HG03108 (cell line): ENCODE measurements around the gene NFIC.
"Not testable (repeated sequence)": the region's sequence is repeated elsewhere in the genome, so short reads cannot be mapped to it uniquely, and the experiment has no call there.

Experiments
- ATAC-seq: cut with Tn5 transposase; IDR thresholded peaks from one replicate; pipeline ENCODE4 v1.9.1; 2021; ENCODE audit warnings: moderate library complexity; ENCODE audit not compliant: unreplicated experiment

NFIC gene

DNA sequence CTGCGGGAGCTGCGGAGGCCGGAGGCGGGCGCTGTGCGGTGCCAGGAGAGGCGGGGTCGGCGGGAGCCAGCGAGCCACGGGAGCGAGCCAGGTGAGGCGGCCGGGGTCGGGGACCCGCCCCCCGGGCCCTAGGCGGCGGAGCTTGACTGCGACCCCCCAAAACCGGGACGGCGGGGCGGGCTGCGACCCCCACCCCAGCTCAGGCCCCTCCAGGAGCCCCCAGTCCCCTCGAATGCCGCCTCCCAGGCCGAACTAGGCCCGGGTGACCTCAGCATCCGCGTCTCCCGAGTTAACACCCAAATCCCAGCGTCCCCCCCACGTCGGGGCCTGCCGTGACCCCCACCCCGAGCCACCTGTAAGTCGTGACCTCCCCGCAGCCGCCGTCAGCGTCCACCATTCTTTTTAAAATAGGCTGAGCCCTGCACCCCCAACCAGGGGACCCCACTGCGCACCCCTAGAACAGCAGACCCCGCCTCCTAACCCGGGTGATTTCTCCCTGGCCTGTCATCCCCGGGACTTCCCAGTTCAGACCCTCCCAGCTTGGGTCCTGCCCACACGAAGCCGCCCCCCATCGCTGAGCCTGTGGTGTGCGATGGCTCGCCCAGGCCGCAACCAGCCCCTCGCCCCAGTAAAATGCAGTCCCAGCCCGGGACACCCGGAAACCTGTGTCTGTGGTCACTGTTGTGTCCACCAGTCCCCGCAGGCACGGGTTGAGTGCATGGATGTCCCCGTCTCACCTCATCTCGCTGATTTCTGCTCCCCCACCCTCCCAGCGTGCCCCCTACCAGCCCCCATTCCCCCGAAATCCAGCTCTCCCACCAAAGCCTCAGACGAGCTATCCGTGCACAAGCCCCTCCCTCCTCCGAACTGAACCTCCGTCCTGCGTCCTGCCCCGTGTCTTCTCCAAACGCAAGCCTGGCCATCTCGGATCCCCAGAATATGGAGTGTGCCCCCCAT, 140.3 kb downstream of the NFIC start:
- peak; percentile 8 for ATAC-seq

DNA sequence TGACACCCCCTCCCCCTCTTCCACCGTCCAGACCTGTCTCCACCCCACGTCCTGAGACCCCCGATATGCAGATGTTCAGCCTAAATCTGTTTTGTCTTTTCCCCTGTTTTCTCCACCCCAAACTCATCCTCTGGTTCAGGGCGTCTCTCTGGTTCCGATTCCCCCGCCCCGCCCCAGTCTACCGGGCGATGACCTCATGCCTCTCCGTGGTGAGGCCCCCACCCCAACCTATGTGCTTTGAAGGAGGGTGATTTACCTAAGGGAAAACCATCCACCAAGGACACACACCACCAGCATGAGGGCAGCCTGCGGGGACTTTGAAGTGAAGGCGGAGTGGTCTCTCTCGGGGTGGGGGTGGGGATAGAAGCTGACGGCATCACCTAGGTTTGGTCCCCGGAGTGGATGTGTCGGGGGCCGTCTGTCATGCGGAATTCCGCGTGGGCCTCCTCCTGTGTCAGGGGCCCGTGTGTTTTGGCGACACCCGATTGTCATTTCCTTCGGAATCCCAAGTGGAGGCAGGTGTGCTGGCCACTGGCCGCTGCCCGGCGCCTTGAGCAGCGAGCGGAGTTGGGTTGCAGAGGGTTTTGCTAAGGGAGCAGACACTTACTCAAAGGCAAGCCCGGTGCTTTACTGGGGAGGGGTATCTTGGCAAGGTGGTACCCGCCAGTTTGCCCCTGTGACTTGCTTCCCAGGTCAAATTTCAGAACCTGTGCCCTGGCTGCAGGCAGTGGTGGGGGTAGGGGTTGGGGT, 141.2 kb downstream of the NFIC start:
- ATAC-seq, result no peak

DNA sequence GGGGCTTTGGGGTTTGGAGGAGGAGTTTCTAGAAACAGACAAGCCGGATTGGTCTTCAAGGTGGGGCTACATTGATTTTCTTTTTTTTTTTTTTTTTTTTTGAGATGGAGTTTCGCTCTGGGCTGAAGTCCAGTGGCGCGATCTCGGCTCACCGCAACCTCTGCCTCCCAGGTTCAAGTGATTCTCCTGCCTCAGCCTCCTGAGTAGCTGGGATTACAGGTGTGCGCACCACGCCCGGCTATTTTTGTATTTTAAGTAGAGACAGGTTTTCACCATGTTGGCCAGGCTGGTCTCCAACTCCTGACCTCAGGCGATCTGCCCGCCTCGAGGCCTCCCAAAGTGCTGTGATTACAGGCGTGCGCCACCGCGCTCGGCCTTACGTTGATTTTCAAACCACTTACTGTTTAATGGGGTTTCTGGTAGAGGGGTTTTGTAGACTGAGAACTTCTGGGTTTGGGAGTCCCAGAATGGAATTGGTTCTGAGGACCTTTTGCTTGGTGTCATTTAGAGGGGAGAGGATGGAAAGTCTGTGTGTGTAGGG, 141.8 kb downstream of the NFIC start:
- not testable (repeated sequence) for ATAC-seq

DNA sequence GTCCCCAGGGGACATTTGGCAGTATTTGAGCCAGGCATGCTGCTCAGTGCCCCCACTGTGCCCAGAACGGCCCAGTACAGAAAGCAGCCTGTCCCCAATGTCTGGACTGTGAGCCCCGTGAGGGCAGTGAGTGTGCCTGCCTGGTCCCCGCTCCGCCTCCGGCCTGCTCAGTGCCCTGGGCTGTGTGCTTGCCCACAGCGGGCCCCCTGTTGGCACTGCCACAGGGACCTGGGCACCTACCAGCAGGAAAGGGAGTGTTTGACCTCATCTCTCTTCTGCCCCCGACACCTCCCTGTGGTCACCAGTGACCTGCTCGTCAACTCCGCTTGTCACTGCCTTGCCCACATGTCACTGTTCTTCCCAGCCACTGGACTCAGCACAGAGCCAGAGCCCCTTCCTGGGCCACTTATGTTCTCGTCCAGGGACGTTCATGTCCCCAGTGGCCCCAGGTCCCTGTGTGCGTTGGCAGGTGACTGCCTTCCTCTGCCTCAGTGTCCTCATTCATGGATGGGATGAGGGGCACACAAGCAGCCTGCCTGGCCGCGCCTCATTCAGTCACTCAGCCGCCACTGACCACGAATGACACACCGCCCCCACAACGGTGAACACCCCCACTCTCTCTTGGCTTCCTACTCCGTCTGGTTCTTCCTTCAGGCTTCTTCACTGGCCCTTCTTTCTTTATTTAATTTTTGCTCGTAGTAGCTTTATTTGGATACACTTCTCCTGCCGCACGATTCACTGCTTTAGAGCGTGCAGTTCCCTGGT, 142.6 kb downstream of the NFIC start:
- no peak for ATAC-seq

DNA sequence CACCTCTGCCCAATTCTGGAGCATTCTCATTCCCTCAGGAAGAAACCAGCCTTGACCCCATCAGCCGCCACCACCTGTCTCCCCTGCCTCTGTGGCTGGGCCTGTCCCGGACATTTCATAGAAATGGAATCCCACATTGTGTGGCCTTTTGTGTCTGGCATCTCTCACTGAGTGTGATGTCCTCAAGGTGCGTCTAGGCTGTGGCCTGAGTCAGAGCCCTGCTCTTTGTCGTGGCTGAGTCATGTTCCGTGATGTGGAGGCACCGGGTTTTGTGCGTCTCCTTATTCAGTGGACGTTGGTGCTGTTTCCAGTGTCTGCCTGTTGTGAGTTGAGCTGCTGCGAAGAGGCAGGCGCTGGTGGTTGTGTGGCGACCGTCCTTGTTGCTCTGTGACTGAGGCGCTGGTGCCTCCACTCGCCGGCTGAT, 143.2 kb downstream of the NFIC start:
- ATAC-seq, result no peak

DNA sequence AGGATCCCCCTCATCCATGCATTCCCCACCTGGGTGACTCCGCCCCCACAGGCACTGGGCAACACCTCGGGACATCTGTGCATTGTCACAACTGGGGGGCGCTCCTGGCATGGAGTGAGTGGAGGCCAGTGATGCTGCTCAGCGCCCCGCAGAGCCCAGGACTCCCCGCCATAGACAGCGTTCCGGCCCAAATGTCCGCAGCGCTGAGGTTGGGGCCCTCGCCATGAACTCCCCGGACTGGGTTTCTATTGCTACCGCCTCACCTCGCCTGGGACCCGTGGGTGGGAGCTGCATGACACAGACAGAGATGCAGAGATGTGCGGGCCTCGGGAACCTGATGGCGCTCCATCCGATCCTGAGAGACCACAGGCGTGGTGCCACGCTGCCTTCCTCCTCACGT, 144.3 kb downstream of the NFIC start:
- ATAC-seq, result no peak

DNA sequence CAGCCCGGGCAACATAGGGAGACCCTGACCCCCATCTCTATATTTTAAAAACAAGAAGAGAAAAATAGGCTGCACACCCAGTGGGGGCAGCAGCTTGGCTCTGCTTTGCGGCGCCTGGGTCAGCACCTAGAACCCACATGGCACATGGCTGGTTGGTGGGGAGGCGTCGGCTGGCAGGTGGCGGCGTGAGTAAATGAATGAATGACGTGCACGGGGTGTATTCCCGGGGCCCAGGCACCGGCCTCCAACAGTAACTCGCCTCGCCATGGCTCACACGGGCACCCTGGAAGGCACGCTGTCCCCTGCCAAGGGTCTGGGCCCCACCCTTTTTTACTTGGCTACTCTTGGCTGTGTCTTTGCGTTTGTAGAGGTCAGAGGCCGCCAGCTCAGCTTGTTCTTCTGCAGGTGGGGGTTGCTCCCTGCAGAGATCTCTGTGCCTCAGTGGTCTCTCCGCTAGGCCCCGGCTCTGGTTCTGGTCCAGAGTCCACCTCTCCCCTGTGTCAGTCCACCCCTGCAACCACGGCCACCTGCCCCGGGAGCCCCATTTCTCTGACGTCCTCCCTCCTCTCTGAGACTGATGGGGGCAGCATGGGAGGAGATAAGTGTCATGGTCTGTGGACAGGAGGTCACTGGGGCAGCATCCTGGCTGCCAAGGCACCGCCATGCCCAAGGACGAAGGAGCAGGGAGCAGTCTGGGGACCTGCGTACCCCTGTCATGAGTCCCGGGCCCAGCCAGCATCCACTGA, 145.3 kb downstream of the NFIC start:
- ATAC-seq, result no peak

DNA sequence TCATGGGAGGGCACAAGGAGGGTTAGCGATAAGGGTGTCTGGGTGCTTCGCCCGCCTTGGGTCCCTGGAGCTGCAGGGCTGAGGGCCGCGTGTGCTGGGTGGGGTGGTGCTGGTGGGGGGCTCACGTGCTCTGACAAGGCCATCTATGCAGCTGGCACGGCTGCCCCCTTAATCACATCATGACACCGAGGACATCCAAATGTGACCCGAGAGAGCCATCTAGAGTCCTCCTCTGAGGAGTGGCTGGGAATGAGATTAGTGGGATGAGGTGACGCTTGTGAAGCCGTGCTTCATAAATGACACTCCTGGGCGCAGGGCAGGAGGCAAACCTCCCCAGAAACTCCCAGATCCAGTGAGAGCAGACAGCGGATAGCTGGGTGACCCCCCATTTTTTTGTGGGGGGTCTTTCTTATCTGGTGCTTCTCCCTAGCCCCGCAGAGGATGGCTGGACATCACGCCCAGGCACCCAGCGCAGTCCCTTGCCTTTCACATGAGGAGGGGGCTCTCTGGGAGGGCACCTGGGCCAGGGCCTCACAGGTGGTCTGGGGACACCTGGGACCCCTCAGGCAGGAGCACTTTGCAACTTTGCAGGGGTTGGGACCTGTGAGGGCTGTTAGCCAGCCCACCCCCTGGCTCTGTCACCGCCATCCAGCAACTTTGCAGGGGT, 146.3 kb downstream of the NFIC start:
- ATAC-seq, result no peak

DNA sequence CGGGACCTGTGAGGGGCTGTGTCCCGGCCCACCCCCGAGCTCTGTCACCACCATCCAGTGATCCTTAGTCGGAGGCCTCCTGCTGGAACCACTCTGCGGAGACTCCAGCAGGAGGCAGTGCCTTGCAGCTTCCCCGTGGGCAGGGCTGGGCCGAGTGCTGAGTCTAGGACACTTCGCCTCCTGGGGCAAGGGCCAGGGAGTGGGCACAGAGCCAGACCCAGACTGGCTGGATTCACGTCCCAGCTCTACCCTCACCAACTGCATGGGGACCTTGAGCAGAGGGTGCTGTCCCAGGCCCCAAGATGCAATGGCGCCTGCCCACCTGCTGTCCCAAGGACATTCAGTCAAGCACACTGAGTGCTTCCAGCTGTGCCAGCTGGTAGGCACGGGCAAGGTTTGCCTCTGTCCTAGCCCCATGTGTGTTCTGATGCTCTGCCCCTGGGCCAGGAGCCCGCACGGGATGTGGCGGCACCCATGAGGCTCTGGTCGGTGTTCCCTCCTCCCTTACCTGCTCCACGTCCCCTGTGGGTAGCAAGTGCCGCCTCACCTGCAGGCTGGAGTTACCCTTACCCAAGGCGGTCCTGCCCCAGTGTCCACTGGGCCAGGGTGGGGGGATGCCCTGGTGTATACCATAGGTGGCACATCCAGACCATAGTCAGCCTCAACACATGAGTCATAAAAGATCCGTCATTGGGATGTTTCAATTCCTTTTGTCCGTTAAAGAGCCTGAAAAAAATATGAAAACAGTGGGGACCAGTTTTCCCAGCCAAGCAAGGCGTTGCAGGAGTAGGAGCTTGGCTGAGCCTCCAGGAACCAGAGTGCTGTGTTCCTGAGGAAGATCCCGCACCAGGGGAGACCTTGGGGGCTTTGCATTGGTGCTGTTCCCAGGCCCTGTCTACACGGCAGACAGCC, 147.1 kb downstream of the NFIC start:
- no peak for ATAC-seq

DNA sequence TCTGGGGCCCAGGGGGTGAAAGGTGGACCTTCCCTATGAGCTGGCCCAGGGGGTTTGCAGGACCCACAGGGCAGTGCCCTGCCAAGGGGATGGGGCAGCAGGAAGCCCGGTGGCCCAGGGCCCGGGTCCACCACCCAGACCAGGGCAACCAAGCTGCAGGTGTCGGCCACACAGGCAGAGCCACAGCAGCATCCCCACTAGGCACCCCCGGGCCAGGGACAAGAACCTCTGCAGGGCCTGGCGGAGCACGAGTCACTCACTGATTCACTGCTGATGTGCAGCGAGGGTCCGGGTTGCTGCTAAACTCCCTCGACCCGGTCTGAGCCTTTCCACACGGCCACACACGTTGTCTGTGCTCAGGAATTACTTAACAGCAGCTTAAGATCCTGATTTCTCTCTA, 148.5 kb downstream of the NFIC start:
- no peak for ATAC-seq

DNA sequence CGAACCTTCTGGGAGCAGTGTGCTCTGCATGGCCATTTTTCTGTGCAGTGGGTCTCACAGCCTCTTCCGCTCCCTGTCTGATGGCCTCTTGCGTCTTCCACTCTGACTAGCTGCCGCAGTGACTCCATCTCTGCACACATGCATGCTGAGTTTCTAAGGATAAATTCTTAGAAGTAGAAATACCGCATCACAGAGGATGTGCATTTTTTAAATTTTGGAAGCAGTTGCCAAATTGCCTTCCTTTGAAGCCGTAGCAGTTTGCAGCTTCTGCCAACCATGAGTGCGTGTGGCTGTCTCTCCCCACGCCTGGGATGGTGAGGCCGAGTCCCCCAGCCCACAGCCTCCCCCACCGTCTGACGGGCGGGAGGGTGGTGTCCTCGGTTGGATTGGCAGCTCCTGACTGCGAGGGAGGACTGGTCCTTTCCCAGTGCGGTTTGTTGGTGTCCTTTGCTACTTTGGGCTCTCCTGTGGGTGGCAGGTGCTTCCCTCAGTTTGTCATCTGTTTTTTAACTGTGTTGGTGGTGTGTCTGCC, 149.6 kb downstream of the NFIC start:
- no peak for ATAC-seq

DNA sequence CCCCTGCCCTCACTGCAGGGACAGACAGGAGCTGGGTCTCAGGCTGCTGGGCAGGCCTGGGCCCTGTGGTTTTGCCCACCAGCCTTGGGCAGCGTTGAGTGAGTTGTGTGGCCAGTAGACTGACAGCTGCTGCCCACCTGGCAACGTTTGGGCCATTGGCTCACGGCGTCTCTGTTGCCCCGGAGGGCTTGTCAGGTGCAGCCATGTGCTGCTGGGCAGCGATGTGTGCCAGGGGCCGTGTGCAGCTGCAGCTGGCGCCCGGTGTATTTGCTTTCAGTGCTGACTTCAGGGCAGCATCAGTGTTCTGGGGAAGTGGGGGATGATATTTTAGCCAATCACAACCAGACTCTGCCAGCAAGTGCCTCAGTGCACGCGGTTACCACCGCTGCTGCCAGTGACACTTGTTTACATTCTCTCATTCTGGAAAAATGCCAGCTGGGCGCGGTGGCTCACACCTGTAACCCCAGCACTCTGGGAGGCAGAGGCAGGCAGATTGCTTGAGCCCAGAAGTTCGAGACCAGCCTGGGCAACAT, 150.4 kb downstream of the NFIC start:
- no peak for ATAC-seq

DNA sequence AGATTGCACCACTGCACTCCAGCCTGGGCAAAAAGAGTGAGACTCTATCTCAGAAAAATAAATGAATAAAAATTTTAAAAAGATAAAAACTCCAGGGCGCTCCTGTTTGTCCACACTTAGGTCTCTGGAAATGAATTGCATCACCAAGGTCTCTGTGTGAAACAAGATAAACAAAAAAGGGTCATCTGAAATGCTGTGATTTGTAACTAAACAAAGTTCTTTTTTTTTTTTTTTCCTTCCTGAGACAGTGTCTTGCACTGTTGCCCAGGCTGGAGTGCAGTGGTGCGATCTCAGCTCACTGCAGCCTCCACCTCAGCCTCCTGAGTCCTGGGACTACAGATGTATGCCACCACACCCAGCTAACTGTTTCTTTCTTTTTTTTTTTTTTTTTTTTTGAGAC, 151.3 kb downstream of the NFIC start:
- ATAC-seq, result no peak

DNA sequence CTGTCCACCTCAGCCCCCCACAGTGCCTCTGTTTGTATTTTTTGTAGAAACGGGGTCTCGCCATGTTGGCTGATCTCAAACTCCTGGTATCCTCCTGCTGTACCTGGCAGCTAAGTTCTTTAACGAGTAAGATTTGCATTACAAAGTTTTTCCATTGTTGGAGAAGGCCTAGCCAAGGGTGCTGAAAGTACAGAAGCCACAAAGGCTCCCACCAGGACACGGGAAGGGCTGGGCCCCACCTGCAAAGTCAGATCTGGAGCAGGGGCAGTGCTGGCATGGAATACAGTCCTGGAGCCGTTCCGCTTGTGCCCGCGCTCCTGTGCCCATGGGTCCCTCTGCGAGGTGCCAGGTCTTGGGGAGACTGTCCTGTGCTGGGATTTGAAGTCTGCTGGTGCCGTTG, 151.9 kb downstream of the NFIC start:
- no peak for ATAC-seq

DNA sequence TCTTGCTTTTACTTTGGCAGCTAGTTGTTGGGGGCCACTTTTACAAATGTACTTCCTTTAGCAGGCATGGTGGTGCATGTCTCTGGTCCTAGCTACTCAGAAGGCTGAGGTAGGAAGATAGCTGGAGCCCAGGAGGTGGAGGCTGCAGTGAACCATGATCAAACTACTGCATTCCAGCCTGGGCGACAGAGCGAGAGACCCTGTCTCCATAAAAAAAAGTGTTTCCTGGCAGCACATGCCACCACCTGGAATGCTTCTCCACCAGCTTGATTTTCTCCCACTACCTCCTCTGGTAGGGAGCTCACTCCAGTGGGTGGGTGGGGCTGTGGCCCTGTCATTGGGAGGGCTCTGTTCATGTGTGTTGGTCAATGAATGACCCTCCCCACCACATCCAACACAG, 152.3 kb downstream of the NFIC start:
- ATAC-seq, result no peak
